HG02588 (cell line): ENCODE results near the gene AP2A2.

Experiments
- ATAC-seq: cut with Tn5 transposase; IDR thresholded peaks from one replicate; pipeline ENCODE4 v1.9.1; 2021; ENCODE audit warnings: mild to moderate bottlenecking, moderate library complexity; ENCODE audit not compliant: unreplicated experiment

AP2A2 gene

DNA sequence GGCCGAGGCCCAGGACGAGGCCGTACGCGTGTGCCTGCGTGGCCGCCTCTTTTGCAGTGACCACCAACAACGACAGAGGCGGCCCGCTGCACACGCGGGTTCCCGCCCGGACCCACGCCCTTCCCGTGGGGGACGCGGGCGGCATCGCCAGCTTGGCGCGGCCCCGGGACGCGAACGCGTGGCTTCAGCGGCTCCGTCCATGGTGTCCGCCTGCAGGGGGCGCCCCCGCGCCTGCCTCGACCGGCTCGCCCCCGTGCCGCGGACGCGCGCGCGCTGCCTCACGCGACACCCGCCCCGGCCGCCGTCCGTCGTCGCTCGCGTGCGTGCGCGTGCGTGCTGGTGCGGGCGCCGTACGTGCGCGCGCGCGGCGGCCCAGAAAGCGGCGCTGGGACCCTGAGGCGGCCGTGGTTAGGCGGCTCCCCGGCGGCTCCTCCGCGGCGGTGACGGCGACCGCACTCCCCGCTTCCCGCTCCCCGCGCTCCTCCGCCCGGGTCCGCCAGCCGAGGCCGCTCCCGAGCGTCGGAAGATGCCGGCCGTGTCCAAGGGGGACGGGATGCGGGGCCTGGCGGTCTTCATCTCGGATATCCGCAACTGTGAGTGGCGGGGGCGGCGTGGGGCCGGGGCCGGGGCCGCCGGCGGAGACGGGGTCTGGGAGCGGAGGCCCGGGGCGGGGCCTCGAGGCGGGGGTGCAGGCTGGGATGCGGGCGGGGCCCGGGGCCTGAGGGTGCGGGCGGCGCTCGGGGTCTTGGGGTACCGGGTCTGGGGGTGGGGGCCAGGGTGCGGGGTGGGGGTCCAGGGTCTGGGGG lies at the start of gene AP2A2:
Gene AP2A2, plus strand, starts transcription at position 375 of the 806 bp plus-strand sequence. Its CDS starts 152 bp downstream, at position 527.
- peak; percentile 74 for ATAC-seq

DNA sequence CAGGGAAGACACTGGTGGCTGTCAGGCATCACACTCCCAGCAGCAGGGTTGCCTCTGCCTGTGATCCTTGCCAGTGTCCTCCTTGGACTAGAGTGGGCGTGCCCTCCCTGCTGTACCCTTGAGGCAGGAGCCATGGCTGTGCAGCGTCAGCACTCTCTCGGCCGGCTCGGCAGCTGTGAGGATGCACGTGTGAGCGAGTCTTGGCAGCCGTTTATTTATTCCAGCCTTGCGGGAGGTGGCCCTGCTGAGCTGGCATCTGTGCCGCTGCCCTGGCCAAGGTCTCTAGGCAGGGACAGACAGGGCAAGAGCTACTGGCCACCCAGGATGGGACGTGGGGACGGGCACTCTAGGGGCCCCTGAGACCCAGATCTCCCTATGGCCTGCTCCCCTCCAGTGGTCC lies 49.1 kb upstream of the AP2A2 start:
- ATAC-seq: no peak

DNA sequence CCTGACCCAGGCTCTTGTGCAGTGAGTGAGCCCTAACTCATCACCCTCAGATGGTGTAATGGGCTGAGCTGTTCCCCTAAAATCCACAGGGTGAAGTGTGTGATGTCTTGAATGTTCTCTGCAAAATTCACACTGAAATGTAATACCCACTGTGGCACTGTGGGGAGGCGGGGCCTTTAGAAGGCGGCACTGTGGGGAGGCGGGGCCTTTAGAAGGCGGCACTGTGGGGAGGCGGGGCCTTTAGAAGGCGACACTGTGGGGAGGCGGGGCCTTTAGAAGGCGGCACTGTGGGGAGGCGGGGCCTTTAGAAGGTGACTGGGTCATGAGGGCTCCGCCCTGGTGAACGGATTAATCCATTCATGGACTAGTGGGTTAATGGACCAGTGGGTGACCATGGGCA lies 48.1 kb upstream of the AP2A2 start:
- no peak for ATAC-seq

DNA sequence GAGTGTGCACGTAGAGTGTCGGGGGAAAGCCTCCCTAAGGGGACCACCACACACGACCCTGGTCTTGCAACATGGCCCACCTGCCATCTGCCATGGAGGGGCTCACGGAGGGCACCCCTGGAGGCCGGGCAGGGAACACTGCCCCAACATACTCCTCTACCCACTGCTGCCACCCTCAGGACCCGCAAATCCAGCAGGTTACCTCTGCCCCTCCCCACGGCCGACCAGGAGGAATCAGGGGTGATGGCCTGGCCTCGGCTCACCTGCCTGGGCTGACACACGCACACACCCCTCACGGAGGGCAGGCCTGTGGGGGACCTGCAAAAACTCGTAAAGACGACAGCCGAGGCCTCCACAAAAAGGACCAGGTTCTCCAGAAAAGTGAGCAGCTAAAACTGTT lies 45.2 kb upstream of the AP2A2 start:
- ATAC-seq: no peak

DNA sequence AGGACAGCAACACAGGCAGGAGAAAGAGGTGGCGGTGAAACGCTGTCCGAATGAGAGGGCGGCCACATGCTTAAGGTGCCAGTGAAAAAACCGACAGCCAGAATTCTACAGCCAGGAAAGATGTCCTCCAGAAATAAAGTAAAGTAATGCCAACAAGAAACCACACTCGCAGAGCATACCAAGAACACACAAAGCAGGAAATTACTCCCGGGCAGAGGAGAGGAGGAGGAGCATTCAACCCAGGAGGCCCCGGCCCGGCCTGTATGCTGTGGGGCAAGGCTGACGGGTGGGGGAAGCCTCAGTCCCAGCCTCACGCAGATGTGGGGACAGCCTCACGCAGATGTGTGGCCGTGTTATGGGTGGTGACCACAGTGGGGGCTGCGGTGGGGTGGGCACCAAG lies 43.1 kb upstream of the AP2A2 start:
- no peak for ATAC-seq

DNA sequence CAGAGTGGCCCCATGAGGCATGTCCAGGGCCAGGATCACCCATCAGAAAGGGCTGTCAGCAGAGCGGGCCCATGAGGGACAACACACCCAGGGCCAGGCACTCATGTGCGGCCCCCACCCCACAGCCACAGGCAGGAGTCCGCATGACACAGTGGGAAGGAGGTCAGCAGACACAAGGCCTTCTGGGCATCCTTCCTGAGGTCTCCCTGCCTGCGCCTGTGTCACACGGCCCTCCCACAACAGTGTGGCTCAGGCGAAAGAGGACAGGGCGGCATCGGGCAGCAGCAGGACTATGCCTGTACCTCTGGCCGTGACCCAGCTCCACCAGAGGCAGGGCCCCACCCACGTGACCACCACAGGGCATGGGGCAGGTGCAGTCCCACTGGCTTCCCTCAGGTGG lies 42.1 kb upstream of the AP2A2 start:
- no peak for ATAC-seq

DNA sequence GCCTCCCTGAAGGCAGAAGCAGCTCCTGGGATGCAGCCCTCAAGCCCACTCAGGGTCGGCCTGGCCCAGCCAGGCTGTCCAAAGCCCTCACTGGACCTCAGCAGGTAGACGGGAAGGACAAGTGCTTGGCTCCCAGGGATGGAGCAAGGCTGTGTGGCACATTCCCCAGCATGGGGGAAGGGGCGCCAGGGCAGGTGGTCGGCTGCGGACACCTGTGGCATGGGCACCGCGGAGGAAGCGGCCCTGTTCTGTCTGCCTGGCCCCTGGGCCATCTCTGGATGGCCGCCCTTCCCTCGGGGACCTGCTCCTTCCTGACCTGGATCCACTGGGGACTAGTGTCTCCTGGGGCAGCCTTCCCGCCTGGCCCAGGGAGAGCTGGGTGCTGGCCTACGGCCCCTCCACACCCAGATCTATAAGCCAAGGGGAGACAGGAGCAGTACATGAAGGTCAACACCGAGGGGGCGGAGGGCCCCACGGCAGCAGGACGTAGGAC lies 41.0 kb upstream of the AP2A2 start:
- ATAC-seq: no peak

DNA sequence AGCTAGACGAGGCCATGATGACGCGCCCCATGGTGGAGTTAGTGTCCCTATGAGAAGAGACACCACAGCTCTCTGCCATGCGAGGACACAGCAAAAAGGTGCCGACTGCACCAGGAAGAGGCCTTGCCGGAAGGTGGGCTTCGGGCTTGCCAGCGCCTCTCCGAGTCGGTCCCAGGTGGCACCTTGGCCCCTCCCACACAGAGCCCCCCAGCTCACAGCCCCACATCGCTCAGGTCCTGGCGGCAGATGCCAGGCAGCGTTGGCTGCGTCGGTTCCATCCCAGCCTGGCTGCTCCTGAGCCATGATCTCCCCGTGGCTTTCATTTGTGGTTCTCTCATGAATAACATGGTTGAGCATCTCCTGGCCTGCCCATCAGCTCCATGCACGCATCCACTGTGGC lies 39.1 kb upstream of the AP2A2 start:
- no peak for ATAC-seq

DNA sequence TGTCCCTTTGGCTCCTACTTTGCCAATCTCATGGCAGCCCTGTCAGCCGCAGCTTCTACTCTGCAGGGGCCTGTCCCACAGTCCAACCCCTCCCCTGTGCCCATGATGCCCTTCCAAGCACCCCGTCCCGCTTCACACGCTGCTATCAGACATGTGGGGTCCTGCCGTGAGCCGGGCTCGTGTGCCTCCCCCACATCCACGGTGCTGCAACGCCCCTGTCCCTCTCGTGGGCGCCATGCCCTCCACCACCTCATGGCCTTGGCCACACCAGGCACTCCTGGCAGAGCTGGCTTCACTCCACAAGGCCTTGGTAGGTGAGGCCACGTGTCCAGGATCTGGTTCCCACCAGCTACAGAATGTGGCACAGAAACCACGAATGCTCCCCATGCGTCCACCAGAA lies 38.1 kb upstream of the AP2A2 start:
- ATAC-seq: no peak

DNA sequence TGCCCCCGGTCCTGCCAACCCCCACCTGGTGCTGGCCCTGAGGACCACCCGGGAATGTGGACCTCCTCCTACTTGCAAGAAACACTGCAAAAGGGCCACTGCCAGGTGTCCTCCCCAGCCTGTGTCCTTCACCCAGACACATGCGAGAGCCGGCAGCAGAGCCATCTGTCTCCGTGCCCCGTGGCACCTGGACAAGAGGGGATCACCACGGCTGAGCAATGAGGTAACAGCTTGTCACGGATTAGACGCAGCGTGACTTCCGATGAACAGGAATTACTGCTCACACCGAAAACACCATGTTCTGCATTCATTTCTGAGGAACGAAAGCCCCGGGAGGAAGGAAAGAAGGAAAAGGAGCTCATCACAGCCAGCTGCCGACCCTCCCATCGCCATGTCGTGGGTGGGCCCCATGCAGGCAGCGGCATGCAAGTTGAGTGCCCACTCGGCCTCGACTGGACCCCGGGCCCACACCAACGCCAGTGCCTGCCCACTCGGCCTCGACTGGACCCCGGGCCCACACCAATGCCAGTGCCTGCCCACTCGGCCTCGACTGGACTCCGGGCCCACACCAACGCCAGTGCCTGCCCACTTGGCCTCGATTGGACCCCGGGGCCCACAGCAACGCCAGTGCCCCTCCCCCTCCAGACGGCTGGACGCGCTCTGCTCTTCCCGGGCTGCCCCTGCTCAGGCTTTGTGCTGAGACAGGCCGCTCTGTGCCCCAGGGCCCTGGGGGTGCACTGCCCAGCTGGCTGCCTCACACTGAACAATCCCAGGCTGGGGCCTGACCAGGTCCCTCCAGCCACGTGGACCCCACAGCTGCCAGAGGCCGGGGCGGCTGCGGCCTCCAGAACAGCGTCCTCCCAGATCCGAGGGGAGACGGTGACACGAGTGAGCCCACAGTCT lies 37.1 kb upstream of the AP2A2 start:
- no peak for ATAC-seq

DNA sequence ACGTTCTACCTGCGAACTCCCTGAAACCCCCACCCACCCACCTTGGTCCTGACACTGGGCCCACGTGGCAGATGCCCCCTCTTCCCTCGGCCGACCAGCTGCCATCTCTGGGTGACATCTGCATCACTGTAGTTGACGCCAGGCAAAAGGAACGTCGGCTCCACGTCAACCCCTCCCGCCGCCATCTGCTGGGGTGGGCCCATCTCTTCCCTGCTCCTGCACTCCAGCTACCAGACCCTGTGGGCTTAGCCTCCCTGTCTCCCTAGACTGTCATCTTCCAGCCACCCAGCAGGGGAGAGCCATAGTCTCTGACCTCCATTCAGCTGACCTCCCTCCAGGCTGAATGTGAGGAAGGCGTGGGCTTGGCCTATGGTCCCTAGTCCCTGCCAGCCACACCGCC lies 36.4 kb upstream of the AP2A2 start:
- ATAC-seq: no peak

DNA sequence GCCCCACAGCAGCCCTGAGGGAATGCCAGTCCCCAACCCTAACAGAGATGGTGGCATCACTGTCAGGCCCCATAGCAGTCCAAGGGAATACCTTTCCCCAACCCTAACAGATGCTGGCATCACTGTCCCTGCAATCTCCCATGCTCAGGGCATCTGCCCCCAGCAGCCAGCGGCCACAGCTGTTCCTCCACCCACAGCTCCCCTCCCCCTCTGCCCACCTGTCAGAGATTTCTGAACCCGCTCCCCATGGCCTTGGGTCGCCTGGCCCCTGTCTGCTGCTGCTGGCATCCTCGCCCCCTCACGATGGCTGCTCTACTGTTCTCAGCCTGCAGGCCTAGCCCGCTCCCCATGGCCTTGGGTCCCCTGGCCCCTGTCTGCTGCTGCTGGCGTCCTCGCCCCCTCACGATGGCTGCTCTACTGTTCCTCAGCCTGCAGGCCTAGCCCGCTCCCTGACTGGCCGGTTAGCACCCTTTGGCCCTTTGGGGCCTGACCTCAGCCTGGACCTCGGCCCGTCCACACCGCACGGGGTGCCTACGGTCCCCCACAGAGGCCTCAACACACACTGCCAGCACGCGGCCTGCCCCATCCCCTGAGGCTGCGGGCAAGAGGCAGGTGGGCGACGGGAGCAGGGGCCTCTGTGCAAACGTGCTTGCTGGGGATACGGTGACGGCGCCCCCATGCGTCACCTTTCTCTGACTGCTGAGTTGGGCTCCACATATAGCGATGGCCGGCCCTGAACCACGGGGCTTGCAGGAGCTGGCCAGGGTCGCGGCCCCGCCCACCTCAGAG lies 35.8 kb upstream of the AP2A2 start:
- no peak for ATAC-seq

DNA sequence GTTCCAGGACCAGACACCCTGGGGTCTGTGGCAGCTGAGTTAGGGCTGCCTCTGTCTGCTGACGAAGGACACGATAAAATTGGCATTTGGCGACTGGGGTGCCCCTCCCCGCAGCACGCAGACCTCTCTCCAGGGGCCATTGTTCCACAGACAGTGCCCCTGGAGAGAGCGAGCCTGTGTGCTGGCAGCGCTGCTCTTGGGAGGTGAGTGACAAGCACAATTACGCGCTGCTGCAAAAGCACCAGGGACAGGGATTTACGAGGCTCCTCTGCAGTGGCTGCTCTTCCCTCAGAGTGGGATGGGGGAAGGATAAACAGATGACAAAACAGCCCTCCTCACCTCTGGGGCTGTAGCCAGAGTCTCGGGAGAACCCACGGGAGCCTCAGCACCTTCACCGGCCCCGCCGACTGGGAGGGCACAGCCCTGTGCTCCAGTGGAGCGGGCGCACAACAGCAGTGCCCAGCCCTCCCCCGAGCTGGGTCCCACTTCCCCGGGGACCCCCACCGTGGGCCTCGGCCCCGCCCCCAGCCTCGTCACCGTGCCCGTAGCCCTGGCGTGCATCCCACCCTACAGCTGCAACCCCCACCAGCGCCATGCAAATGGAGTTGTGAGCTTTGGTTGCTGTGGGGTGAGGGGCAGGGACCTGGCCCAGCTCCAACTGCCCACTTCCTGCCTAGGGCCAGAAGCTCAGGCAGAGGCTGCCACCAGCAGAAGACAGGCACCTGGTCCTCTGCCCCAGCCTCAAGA lies 34.7 kb upstream of the AP2A2 start:
- no peak for ATAC-seq

DNA sequence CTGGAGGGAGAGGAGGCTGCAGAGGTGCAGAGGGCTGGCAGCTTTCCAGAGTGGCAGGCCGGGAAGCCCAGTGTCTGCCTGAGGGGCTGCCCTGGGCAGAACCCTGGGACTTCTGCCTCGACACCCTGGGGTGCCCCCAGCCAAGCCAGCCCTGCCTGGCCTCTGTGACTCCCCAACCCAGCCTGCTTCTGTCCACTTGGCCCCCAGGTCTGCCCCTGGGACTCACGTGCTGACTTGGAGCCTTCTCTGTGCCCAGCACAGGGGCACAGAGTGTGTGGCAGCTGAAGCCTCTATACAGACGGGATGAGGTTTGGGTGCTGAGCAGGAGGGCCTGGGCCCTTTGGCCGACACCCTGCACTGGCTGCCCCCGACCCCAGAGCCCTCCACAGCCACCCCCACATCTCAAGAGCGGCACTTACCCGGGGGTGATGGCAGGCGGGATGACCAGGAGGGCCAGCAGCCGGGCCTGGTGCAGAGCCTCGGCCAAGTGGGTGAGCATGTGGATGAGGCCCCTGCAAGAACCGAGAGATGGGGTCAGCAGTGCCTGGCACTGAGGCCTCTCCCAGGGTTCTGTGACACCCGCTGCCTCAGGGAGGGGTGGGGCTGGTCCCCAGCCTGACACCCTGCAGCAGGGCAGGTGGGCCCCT lies 32.5 kb upstream of the AP2A2 start:
- ATAC-seq: no peak

DNA sequence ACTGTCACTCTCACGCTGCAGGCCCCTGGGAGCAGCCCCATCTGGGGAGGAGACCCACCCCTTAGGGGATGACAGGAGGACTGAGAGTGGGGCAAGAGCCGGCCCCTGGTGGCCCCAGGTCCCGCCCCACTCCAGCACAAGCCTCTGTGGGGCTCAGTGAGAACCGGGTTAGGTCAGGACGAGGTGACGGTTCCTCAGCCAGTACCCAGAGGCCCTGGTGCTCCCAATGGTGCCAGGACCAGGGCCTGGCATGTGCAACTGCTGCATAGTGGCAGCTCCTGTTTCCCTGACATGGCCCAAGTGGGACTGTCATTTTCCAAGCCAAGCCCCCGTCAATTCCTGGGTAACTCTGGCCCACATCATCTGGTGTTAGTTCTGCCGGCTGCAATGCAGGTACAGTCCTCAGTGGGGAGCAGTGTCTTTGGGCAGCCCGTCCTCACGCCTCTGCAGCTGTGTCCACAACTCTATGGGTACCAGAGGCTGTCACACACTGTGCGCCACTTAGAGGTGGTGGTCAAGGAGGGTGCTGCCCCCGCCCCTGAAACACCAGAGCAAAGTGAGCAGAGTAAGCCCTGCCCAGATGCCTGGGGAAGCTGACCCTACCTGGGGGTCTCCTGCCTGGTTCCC lies 31.0 kb upstream of the AP2A2 start:
- ATAC-seq: no peak

DNA sequence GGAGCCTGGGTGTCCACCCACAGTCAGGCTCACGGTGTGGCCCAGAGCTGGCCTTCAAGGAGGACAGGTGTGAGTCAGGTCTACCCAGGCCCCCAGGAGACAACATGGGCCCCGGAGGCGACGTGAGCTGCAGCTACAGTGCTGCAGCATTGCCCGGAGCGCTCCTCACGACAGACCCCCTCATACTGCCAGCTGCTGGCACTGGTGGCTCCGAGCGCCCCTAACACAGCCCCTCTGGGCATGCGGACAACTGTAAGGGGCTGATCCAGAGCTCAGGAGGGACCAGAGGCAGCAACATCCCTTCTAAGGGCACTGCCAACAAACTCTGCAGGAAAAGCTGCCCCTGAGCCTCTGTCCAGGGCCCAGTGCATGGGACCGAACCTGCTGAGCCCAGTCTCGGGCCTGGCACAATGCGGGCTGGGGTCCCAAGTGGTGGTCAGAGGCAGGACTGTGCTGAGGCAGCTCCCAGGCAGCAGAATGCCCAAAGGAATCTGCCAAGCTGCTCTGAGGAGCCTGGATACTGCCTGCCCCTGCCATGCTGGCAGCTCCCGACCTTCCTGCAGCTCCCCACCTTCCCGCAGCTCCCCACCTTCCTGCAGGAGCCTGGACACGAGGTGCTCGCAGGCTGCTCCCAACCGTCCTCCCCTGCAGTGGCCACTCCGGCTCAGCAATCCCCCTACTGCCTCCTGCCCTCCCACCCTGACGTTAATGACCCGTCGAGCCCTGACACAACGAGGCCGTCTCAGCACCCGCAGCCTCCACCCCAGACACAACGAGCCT lies 30.1 kb upstream of the AP2A2 start:
- no peak for ATAC-seq

DNA sequence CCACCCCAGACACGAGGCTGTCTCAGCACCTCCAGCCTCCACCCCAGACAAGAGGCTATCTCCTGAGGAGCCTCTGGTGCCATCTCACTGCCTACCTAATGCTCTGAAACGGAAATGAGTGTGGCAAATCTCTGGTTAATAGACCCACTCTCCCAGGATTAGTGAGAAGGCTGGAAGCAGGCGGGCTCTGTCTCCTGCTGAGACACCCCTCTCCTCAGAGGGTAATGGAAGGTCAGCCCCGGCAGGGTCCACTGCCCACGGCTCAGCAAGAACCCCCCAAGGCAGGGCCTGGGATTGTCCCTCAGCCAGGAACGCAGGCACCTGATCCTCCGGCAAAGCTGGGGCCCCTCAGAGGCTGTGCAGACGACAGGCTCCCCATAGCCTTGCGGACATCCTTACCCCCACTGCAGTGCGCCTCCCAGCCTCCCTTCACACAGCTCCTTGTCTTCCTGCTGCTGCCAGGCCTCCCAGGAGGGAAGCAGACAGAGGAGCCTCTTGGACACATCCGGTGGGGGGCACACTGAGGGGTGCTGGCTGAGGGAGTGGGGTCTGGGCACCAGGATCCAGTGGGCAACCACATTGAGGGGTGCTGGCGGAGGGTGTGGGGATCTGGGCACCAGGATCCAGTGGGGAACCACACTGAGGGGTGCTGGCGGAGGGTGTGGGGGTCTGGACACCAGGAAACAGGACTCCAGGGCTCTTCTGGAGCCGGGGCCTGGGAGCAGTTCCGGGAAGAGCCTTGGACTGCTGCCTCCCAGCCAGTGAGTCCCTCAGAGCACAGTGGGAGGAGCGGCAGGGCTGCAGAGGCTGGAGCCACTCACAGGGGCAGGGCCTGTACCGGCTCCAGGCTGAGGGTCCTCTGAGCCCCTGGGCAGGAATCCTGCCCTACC lies 28.2 kb upstream of the AP2A2 start:
- no peak for ATAC-seq

DNA sequence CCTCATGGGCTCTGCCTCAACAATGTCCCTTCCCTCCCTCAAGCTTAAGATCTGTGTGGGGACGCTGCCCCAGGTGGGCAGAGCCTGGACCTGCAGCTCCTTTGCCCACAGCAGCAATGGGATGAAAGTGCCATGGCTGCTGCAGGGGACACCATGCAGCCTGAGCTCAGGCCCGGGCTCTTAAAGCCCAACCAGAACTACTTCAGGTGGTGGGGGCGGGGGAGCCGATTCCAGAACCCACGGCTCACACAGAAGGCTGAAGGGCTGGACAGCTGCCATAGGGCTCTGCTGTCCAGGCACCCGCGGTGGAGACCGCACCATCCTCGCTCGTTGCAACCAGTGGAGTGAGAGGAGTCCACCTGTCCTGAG lies 27.5 kb upstream of the AP2A2 start:
- no peak for ATAC-seq
